GM18505 (cell line): ENCODE data around the gene KCNN3.
"Not testable (repeated sequence)": the region's sequence is repeated elsewhere in the genome, so short reads cannot be mapped to it uniquely, and the experiment has no call there.

ENCODE experiments used
- ATAC-seq: cut with Tn5 transposase; IDR thresholded peaks from one replicate; pipeline ENCODE4 v1.9.1; 2021; ENCODE audit not compliant: unreplicated experiment
- POLR2A ChIP-seq: IDR thresholded peaks from 4 replicates; pipeline ENCODE4 v1.6.1; 2011; ENCODE audit warnings: borderline replicate concordance; ENCODE audit not compliant: insufficient read depth, insufficient read length; ENCODE audit errors: extremely low read depth

The KCNN3 gene

GRCh38 chr1:154870115-154870571 lies at the start of gene KCNN3:
Gene KCNN3 (minus strand): TSS chr1:154870281. CDS start chr1:154869964, 317 bp downstream.
- peak; percentile 91 for TF ChIP-seq POLR2A
- peak; percentile 85 for ATAC-seq

DNA sequence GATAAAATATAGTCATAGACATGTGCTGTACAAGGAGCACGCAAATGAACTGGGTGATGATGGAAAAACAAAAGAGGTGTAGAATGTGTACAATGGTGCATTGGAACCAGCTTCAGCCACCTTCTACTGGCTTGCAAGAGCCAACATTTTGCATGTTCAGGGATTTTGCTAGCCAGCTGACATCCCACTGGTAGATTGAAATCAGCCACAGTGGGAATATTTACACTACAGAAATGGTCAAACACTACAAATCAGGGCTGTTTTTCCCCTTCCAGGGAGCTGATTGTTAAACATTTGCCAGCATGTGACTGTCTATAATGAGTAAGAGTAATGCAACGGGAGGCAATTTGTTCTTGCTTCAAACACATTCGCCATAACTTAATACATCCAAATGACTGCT lies 43.2 kb upstream of the KCNN3 start:
- no peak for TF ChIP-seq POLR2A
- ATAC-seq: no peak

DNA sequence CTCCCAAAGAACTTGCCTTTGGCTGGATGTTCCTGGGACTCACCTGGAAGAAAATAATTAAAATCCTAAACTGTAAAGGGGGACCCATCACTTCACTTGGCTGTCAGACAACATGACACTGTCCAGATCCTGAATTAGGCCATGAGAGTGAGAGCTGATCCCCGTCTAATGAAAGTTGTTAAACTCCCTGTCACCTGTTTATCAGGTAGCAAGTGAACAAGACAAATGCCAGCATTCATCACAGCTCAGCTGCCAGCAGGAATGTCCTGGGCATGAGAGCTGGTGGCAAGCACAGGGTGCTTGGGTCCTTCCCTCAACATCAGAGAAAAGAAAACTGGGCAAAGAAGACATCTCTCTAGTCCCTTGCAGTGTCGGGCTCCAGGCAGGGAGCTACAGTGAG lies 42.7 kb upstream of the KCNN3 start:
- TF ChIP-seq POLR2A: no peak
- ATAC-seq: no peak

- TF ChIP-seq POLR2A: no peak
- ATAC-seq: no peak
These were observed 41.8 kb upstream of the KCNN3 start for GRCh38 chr1:154911691-154912550.

DNA sequence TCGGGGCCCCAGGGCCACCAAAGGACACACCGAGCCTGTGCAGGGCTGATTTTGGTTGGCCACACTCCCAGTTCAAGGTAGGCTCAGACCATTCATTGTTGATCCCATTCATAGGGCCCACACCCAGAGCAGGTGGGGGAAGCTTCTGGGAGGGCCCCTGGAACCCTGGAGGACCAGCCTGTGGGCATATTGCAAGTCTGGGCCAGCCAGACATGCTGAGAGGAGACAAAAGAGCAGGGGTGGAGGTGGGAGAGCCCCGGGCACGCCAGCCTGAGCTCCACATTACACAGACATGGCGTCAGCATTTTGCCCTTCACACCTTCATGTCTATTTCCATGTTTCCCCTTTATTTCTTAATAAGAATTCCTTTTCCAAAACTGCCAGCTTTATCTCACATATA lies 40.8 kb upstream of the KCNN3 start:
- no peak for ATAC-seq
- TF ChIP-seq POLR2A: no peak

- no peak for ATAC-seq
- TF ChIP-seq POLR2A: no peak
These were observed 38.9 kb upstream of the KCNN3 start for GRCh38 chr1:154908937-154909336.

GRCh38 chr1:154908129-154908528 lies 38.0 kb upstream of the KCNN3 start:
- not testable (repeated sequence) for ATAC-seq

DNA sequence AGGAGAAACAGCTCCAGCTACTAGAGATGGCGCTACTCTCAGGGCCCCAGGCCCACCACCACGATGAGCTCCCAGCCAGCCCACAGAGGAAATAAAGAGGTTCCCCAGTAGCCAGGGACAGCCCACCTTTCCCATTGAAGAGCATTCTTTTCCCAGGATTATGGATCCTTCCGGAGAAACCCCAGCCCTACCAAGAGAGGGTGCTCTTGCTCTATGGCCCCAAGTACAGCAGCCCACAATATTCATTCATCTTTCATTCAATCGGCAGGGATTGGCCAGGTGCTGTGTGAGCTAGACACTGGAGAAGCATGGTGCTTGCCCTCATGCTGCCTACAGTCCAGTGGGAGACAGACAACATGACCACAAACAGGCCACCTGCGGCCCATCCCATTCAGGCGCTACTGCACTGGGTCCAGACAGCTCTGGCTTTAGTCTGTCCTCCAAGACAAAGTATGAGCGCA lies 36.6 kb upstream of the KCNN3 start:
- no peak for TF ChIP-seq POLR2A
- no peak for ATAC-seq

- no peak for ATAC-seq
- no peak for TF ChIP-seq POLR2A
These were observed 33.0 kb upstream of the KCNN3 start for GRCh38 chr1:154902938-154903566.

GRCh38 chr1:154901591-154901990 lies 31.5 kb upstream of the KCNN3 start:
- no peak for TF ChIP-seq POLR2A
- ATAC-seq: no peak

DNA sequence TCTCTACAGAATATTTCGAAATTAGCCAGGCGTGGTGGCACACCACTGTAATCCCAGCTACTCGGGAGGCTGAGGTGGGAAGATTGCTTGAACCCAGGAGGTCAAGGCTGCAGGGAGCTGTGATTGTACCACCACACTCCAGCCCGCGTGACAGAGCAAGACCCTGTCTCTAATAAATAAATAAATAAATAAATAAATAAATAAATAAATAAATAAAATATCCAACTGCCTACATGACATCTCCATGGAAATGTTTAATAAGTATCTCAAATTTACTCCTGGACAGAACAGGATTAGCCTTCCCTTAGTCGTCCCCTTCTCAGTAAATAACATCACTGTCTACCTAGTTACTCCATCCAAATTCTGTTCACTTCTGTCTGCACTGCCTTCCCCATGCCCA lies 29.0 kb upstream of the KCNN3 start:
- no peak for TF ChIP-seq POLR2A
- ATAC-seq: no peak

DNA sequence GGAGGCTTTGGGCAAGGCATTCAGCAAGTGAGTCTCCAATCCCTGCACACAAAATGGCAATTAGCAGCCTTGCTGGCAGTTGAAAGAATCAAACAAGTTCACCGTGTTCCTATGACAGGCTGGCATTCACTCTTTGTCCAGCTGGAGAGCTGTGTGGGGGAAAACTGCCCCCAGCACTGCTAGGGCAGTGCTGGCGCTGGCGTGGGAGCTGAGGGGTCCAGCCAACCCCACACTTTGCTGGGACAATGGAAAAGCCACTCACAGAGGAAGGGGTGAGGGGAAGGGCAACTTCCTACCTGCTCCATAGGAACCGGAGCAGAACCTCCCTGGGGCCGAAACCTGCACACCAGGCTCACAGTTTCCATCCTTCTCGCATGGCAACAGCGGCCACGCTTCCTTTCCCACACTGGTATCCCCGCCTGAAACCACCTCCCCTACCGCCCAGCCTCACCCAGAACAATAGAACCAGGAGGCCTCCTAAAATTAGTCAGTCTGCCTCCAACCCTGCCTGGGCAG lies 26.7 kb upstream of the KCNN3 start:
- no peak for ATAC-seq
- no peak for TF ChIP-seq POLR2A

DNA sequence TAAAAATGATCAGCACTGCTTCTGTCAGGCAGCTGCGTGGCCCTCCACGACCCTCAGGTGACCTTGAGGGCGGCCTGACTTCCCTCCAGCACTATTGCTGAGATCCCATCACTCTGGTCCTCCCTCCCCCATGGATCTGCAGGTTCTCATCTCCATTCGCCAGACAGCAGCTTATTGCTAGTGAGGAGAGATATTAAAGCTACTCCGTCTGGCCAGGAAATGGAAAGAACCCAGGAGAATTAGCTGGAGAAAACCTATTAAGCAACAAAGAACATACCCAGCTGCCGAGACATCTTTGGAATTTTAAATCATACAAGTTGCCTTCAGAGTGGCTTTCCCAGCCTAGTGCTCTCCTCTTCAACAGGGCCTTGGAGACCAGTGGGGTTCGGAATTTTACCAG lies 25.7 kb upstream of the KCNN3 start:
- TF ChIP-seq POLR2A: no peak
- no peak for ATAC-seq

- no peak for TF ChIP-seq POLR2A
- no peak for ATAC-seq
These were observed 21.4 kb upstream of the KCNN3 start for GRCh38 chr1:154891452-154891851.
